HG03097 (cell line): ENCODE data around the gene SPDYE6.
"Not testable (repeated sequence)": the region's sequence is repeated elsewhere in the genome, so short reads cannot be mapped to it uniquely, and the experiment has no call there.

Experiments used
- ATAC-seq: cut with Tn5 transposase; IDR thresholded peaks from one replicate; pipeline ENCODE4 v1.9.1; 2021; ENCODE audit not compliant: unreplicated experiment, low FRiP score

SPDYE6 gene

GRCh38 chr7:102319671-102320070 lies 36.6 kb downstream of the SPDYE6 start:
- ATAC-seq = no peak

GRCh38 chr7:102318482-102318971 lies 37.7 kb downstream of the SPDYE6 start:
- ATAC-seq = no peak

GRCh38 chr7:102317231-102318059 lies 38.8 kb downstream of the SPDYE6 start:
- no peak for ATAC-seq

GRCh38 chr7:102313997-102314780 lies 42.1 kb downstream of the SPDYE6 start:
- ATAC-seq = no peak

- no peak for ATAC-seq
Observed at GRCh38 chr7:102312317-102312716, 43.9 kb downstream of the SPDYE6 start.

GRCh38 chr7:102310414-102310815 lies 45.8 kb downstream of the SPDYE6 start:
- no peak for ATAC-seq

GRCh38 chr7:102306916-102307677 lies 49.1 kb downstream of the SPDYE6 start:
- ATAC-seq = peak; percentile 62

GRCh38 chr7:102305414-102306268 lies 50.6 kb downstream of the SPDYE6 start:
- ATAC-seq = no peak

GRCh38 chr7:102304668-102305067 lies 51.6 kb downstream of the SPDYE6 start:
- no peak for ATAC-seq

GRCh38 chr7:102303669-102304422 lies 52.4 kb downstream of the SPDYE6 start:
- ATAC-seq = no peak

- ATAC-seq = no peak
Observed at GRCh38 chr7:102302025-102302424, 54.2 kb downstream of the SPDYE6 start.

GRCh38 chr7:102301367-102301766 lies 54.9 kb downstream of the SPDYE6 start:
- not testable (repeated sequence) for ATAC-seq

- no peak for ATAC-seq
Observed at GRCh38 chr7:102300643-102301221, 55.5 kb downstream of the SPDYE6 start.

GRCh38 chr7:102297487-102298218 lies 58.6 kb downstream of the SPDYE6 start:
- ATAC-seq = no peak

- no peak for ATAC-seq
Observed at GRCh38 chr7:102296514-102296913, 59.7 kb downstream of the SPDYE6 start.

GRCh38 chr7:102296179-102296438 lies 60.1 kb downstream of the SPDYE6 start:
- no peak for ATAC-seq
